Panc1 (cell line): Measurements from ENCODE around the gene CHMP1A.

Experiments used
- POLR2AphosphoS5 ChIP-seq: IDR thresholded peaks from 2 replicates; pipeline ENCODE4 v1.6.1; 2012; ENCODE audit warnings: mild to moderate bottlenecking, low read depth, low read length, moderate library complexity
- SIN3A ChIP-seq: IDR thresholded peaks from 2 replicates; pipeline ENCODE4 v1.6.1; 2012; ENCODE audit warnings: low read depth, mild to moderate bottlenecking, low read length, moderate library complexity, borderline replicate concordance; ENCODE audit not compliant: insufficient read depth
- TCF7L2 ChIP-seq: IDR thresholded peaks from 2 replicates; pipeline ENCODE4 v1.6.1; 2011; ENCODE audit warnings: mild to moderate bottlenecking, low read depth, low read length, inconsistent platforms
- TF ChIP-seq, protein P1 (sequence below): fragments of 450-650 bp; IDR thresholded peaks from 2 replicates; pipeline ENCODE4 v1.5.1; 2017; ENCODE audit warnings: mild to moderate bottlenecking
- TF ChIP-seq, protein P2 (sequence below), 2 experiments: IDR thresholded peaks; 2 replicates each; pipeline ENCODE4 v1.6.1; 2011 to 2012; ENCODE audit warnings: low read depth in 2 of 2, control low read depth in 1 of 2, low read length in 1 of 2, mild to moderate bottlenecking in 1 of 2, moderate library complexity in 1 of 2; ENCODE audit not compliant: insufficient read depth in 1 of 2

GRCh38 chr16:89678258-89678657, 20.8 kb upstream of the CHMP1A start:
- no peak for TF ChIP-seq POLR2AphosphoS5
- TF ChIP-seq, protein P1, sequence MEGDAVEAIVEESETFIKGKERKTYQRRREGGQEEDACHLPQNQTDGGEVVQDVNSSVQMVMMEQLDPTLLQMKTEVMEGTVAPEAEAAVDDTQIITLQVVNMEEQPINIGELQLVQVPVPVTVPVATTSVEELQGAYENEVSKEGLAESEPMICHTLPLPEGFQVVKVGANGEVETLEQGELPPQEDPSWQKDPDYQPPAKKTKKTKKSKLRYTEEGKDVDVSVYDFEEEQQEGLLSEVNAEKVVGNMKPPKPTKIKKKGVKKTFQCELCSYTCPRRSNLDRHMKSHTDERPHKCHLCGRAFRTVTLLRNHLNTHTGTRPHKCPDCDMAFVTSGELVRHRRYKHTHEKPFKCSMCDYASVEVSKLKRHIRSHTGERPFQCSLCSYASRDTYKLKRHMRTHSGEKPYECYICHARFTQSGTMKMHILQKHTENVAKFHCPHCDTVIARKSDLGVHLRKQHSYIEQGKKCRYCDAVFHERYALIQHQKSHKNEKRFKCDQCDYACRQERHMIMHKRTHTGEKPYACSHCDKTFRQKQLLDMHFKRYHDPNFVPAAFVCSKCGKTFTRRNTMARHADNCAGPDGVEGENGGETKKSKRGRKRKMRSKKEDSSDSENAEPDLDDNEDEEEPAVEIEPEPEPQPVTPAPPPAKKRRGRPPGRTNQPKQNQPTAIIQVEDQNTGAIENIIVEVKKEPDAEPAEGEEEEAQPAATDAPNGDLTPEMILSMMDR = no peak
- TF ChIP-seq TCF7L2 = no peak
- TF ChIP-seq, protein P2, sequence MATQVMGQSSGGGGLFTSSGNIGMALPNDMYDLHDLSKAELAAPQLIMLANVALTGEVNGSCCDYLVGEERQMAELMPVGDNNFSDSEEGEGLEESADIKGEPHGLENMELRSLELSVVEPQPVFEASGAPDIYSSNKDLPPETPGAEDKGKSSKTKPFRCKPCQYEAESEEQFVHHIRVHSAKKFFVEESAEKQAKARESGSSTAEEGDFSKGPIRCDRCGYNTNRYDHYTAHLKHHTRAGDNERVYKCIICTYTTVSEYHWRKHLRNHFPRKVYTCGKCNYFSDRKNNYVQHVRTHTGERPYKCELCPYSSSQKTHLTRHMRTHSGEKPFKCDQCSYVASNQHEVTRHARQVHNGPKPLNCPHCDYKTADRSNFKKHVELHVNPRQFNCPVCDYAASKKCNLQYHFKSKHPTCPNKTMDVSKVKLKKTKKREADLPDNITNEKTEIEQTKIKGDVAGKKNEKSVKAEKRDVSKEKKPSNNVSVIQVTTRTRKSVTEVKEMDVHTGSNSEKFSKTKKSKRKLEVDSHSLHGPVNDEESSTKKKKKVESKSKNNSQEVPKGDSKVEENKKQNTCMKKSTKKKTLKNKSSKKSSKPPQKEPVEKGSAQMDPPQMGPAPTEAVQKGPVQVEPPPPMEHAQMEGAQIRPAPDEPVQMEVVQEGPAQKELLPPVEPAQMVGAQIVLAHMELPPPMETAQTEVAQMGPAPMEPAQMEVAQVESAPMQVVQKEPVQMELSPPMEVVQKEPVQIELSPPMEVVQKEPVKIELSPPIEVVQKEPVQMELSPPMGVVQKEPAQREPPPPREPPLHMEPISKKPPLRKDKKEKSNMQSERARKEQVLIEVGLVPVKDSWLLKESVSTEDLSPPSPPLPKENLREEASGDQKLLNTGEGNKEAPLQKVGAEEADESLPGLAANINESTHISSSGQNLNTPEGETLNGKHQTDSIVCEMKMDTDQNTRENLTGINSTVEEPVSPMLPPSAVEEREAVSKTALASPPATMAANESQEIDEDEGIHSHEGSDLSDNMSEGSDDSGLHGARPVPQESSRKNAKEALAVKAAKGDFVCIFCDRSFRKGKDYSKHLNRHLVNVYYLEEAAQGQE (IDR thresholded peaks at IDR 0.05; ENCODE audit: insufficient read depth in 1 of 2, low read depth in 2 of 2, low read length in 1 of 2) = no peak
- no peak for TF ChIP-seq SIN3A
